ENCODE results near the gene CLDN1. TPM values are rescaled to one million over a fixed set of nuclear protein-coding genes. Genes with fewer than 3 reads are reported as not detected.

CLDN1 gene
- total RNA-seq = 100 to 1,000 TPM in 1 of 6 donors, 10 to 100 TPM in 5; 20.6 to 107 (median 28.3) TPM
- 10 to 100 TPM; 26.7 to 36.2 TPM for polyA plus RNA-seq

DNA sequence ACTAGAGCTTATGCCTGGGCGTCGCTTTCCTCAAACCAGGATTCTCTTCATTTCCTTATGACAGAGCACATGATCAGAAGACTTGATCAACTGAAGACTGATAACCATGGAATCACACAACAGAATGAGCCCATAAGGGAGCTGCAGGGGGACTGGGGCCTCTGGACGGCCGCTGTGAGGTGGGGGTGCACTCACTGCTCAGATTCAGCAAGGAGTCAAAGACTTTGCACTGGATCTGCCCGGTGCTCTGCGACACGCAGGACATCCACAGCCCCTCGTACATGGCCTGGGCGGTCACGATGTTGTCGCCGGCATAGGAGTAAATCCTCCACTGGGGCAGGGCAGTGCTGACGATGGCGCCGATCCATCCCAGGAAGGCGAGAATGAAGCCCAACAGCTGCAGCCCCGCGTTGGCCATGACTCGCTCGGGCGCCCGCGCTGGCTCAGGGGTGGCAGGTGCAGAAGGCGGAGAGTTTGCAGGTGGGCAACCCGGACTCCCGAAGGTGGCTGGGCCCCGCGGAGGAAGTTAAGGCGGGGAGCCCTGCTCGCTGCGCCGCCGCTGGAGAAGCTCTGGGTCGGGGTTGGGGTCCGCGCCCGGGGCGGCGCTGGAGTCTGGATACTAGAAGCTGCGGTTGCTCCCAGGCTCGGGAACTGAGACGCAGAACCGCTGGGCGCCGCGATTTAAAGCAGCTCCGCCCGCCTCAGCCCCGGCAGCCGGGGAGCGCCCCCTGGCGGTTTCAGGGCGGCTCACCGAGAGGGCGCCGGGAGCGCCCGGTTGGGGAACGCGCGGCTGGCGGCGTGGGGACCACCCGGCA lies at the start of gene CLDN1:
Gene CLDN1 (minus strand): TSS at position 658 of the 815 bp plus-strand sequence. CDS start 240 bp downstream, at position 418.
- Histone ChIP-seq H3K27me3 (no peaks in the 10 kb centered on the region), H3K4me3 (peak within 1 kb of the TSS; percentile 34 to 82 (median 60)), H3K36me3 (no peaks in the 10 kb centered on the region), H3K9me3 (no peaks in the 10 kb centered on the region), H3K4me1 (peaks cover 0 to 13% (median 0%) of the 10 kb centered on the region in 3 donors), H3K27ac (peak within 1 kb of the TSS; percentile 60 to 94 (median 84))
- ATAC-seq (peak; percentile 88 to 91 (median 90)), DNase-seq (peak; percentile 78 to 98 (median 86)), FAIRE-seq (no peak)
- intact Hi-C loops (cut with DNase I) = loop anchor here in 1 of 3 donors (2.0 kb wide), 1 partner anchor 97 kb away; no protein-coding TSS in a partner anchor
- peak; percentile 97 to 98 (median 98) for TF ChIP-seq CTCF (IDR thresholded peaks at IDR 0.05)
- WGBS, 2 donors = 0 to 2% methylated on average over 62 to 64 of the region's 64 CpGs

DNA sequence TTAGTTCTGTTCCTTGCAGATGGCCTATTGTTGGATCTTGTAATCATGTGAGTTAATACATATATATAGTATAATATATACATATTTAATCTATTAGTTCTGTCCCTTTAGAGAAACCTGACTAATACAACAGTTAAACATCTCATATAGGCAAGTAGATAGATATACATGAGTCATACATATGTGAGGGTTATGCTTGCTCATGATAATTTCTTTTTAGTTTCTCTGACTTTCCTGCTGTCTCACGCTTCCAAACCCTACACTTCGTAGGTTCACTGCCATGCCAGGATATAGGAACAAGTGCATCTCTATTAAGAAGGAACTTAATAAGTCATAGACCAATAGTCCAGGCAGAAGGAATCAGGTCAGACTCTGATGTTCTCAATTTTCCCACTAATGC lies 48.9 kb upstream of the CLDN1 start:
- DNase-seq = no peak
- WGBS, 2 donors = 49 to 62% methylated on average over 2 of the region's 2 CpGs

DNA sequence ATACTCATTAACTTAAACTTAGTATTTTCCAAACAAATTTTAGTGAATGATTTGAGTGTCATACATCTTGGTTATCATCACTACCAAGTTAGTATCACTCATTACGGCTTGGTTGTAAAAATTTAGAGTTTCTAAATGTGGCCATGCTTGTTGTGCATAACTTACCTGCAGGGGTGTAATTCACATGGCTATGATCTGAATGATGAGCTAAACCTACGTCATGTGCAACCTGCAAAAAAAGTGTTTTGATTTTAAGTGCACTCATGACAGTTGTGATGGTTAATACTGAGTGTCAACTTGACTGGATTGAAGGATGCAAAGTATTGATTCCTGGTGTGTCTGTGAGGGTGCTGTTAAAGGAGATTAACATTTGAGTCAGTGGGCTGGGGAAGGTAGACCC lies 48.1 kb upstream of the CLDN1 start:
- H3K4me3 ChIP-seq = no peak overlapping the region
- no peaks in the 10 kb centered on the region for H3K36me3 ChIP-seq
- no peaks in the 10 kb centered on the region for H3K27me3 ChIP-seq
- peaks cover 0 to 3% (median 0%) of the 10 kb centered on the region in 3 donors for H3K4me1 ChIP-seq
- intact Hi-C loops (cut with DNase I) = no loop called here
- H3K9me3 ChIP-seq = no peaks in the 10 kb centered on the region
- peak overlapping the region in 2 of 4 donors; percentile 39 to 63 for H3K27ac ChIP-seq
- ATAC-seq = no peak
- WGBS, 2 donors = 89 to 95% methylated on average over 2 of the region's 2 CpGs
- FAIRE-seq = no peak
- no peak for DNase-seq
- no peak for TF ChIP-seq CTCF (IDR thresholded peaks at IDR 0.05)

More for the DNA sequence above, 48.9 kb upstream of the CLDN1 start:
- no peak for ATAC-seq
- no peak for TF ChIP-seq CTCF (IDR thresholded peaks at IDR 0.05)
- Histone ChIP-seq H3K27me3 (no peaks in the 10 kb centered on the region), H3K36me3 (no peaks in the 10 kb centered on the region), H3K4me3 (no peak overlapping the region), H3K27ac (no peak overlapping the region), H3K9me3 (no peaks in the 10 kb centered on the region), H3K4me1 (peaks cover 0 to 11% (median 0%) of the 10 kb centered on the region in 3 donors)
- no peak for FAIRE-seq
- intact Hi-C loops (cut with DNase I) = no loop called here

GRCh38 chr3:190369668-190370295 lies 47.5 kb upstream of the CLDN1 start:
- Histone ChIP-seq H3K4me3 (no peak overlapping the region), H3K36me3 (no peaks in the 10 kb centered on the region), H3K27ac (peak overlapping the region in 2 of 4 donors; percentile 39 to 63), H3K9me3 (no peaks in the 10 kb centered on the region), H3K4me1 (no peaks in the 10 kb centered on the region), H3K27me3 (no peaks in the 10 kb centered on the region)
- FAIRE-seq (no peak), ATAC-seq (peak in 3 of 4 donors; percentile 15 to 54 (median 19)), DNase-seq (no peak)
- no peak for TF ChIP-seq CTCF (IDR thresholded peaks at IDR 0.05)
- intact Hi-C loops (cut with DNase I) = no loop called here
- WGBS, 2 donors = 53 to 60% methylated on average over 5 of the region's 5 CpGs
